Uterus (tissue), 2 donors: Measurements from ENCODE around the gene SEMA3B.

Experiments
- CTCF ChIP-seq, 4 experiments: fragments of 200-600 bp in 2 of 4; fragments of 450-650 bp in 2 of 4; sonication (generic) in 2 of 4; IDR thresholded peaks; one replicate each; pipeline ENCODE4 v1.5.1; 2016 to 2019; ENCODE audit warnings: antibody characterized with exemption in 4 of 4, mild to moderate bottlenecking in 2 of 4, moderate library complexity in 1 of 4
- POLR2A ChIP-seq, 2 donors: fragments of 450-650 bp; IDR thresholded peaks; one replicate each; pipeline ENCODE4 v1.6.1; 2016; ENCODE audit warnings: antibody characterized with exemption in 2 of 2, mild to moderate bottlenecking in 1 of 2, moderate library complexity in 1 of 2

GRCh38 chr3:50221411-50222168, 47.4 kb upstream of the SEMA3B start:
- no peak for TF ChIP-seq CTCF (IDR thresholded peaks at IDR 0.05)
- TF ChIP-seq POLR2A (IDR thresholded peaks at IDR 0.05): no peak
